ENCODE measurements around the gene ITGA6.

DNA sequence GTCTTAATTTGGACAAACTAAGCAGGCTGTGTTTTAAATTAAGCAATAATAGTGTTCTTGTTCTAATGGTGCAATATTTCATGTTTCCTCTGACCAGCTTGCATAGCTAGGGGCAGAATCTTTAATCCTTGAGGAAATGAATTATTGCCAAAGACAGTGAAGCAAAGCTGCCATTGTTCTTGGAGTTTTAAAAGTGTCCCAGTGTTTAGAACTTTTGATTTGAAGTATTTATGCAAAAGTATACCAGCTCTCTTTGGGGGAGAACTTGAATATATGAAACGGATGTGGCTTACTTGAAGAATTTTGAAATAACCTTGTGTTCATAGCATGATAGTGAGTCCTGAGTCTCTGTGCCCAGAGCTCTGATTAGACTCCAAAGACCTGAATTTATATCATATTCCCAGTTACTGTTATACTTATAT lies 33.4 kb downstream of the ITGA6 start:
- TF ChIP-seq FOXK2 (IDR thresholded peaks at IDR 0.05), result no peak
- no peak for TF ChIP-seq FOXA1 (IDR thresholded peaks at IDR 0.05)

Measured in HEK293T (cell line).